NCI-H2107 treated with DMSO at 0.1 percent for 48 hours (cell line): ENCODE results near the gene ADAMTSL1.
"Not testable (repeated sequence)": the region's sequence is repeated elsewhere in the genome, so short reads cannot be mapped to it uniquely, and the experiment has no call there.

ENCODE experiments used
- DNase-seq: peaks from one replicate; lab custom pipeline; 2025; ENCODE audit not compliant: unreplicated experiment; lab: John Stamatoyannopoulos, UW

Gene ADAMTSL1

DNA sequence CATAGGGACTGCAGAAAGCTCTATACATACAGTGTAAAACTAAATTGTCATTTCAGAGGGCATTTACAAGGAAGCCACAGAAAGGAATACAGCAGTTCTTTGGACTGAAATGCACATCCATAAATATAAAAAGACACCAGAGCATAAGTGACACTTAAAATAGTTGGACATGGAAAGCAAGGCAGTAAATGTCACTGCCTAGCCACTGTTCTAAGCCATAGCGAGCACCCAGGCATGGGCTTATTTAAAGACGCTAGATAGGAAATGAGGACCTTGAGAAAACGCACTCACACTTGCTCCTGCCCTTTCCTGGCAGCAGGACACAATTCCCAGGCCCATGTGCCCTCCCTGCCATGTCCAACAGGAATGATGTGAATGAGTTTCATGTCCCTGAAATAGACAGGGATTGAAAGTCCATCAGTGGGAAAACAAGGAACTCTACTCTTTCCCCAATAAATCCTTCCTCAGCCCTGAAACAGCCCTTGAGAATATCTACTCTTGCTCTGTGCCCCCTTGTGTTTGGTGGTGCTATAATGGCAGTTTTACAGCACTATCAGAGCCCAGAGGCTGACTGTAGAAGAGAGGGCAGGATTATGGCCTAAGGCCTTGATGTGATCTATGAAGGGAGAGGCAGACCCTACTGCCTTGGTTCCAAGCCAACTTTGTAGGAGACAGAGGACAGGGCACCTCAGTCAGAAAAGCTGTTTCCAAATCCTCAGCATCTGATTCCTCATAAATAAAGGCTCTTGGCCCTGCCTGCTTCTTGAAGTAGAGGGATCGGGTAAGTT, 376.1 kb downstream of the ADAMTSL1 start:
- DNase-seq, result no peak

DNA sequence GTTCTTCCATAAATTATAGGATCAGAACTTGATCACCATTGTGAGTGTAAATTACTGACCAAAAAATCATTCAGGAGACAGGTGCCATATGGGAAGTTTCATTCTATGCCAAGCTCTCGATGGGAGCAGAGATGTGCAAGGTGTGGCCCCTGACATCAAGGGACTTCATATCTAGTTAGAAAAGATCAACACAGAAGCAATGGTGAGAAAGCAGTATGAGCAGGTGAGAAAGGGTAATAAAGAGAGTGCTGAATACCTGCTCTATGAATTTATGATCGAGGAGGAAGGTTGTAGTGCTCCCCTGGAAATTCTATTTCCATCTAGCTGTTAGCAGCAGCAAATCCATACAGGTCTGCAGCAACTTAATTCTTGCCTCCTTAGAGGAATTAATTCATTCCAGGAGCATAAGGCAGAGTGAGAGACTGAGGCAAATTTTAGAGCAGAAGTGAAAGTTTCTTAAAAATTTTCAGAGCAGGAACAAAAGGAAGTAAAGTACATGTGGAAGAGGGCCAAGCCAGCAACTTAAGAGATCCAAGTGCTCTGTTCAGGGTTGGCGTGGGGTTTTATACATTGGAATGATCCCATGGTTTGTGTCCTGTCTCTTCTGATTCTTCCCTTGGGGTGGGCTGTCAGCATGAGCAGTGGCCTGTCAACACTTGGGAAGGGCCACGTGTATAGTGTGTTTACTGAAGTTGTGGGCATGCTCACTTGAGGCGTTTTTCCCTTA, 377.3 kb downstream of the ADAMTSL1 start:
- DNase-seq, result no peak

DNA sequence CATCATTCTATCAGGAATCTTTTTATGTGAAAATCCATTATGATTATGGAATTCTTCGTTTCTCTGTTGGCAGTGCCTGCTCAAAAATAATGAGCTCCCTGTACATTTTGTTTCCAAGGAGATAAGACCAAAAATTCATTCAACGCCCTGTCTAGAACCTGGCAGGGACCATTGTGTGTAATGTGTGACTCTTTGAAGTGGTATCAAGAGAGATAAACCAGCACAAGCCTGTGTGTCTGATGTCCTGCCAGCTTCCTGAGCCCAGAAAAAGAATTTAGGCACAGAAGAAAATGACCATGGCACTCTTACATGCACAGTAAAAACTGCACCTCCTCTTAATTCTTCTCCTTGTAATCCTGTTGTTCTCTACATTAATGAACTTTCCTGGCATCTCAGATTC, 381.7 kb downstream of the ADAMTSL1 start:
- DNase-seq, result no peak

GRCh38 chr9:18857334-18857733, 383.4 kb downstream of the ADAMTSL1 start:
- no peak for DNase-seq

DNA sequence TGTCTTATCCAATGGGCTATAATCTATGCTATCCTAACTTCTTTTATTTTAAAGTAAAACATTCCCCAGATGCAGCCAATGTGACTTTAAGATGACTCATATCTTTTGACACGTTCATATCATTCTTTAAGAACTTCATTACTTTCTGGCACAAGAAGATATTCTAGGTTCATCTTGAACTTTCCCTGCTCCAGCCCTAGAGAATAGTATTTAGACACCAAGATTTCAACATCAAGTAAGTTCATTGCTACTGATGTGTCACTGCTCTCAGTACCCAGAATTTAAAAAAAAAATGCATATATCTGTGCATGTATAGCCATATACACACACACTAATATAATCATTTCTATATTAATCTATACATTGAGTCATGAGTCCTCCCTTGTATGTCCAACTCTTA, 383.8 kb downstream of the ADAMTSL1 start:
- DNase-seq, result no peak

- DNase-seq, result no peak
These were observed 387.9 kb downstream of the ADAMTSL1 start for GRCh38 chr9:18861609-18862544.

DNA sequence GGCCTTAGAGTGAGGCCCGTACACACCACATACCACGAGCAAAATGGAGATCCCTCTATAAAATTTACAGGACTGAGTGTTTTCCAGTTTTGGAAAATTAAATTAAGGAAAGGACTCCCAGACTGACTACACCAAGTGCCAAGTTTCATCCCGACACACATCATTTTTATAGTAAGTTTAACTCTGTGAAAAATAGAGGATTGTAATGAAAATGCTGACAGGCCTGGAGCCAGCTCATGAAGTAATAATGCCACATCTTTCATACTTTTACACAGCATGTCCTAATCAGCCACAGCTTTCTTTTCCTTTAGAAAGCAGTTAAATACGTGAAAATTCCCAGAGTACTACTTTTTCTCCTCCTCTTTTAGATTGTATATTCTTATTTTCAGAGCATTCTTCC, 389.8 kb downstream of the ADAMTSL1 start:
- no peak for DNase-seq

DNA sequence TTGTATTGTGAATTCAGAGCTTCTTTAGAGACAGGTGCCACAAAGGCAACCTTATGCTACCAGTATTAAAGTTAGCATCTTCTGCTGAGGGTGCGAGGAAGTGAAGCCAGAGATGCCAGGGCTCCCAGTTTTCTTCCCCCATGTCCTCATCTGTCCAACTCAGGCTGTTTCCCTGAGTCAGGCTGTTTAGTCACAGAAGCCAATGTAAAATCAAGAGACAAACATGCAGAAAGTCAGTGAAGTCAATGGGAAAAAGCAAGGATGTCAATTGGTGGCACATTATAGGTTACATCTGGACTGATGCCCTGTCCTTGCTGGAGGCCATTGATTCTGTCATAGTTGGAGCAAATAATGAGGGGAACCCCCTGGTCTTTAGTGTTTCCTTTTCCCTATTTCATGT, 390.6 kb downstream of the ADAMTSL1 start:
- no peak for DNase-seq

GRCh38 chr9:18865542-18865941, 391.6 kb downstream of the ADAMTSL1 start:
- no peak for DNase-seq

GRCh38 chr9:18866121-18866831, 392.3 kb downstream of the ADAMTSL1 start:
- DNase-seq, result no peak

- no peak for DNase-seq
These were observed 395.8 kb downstream of the ADAMTSL1 start for GRCh38 chr9:18869725-18870124.

DNA sequence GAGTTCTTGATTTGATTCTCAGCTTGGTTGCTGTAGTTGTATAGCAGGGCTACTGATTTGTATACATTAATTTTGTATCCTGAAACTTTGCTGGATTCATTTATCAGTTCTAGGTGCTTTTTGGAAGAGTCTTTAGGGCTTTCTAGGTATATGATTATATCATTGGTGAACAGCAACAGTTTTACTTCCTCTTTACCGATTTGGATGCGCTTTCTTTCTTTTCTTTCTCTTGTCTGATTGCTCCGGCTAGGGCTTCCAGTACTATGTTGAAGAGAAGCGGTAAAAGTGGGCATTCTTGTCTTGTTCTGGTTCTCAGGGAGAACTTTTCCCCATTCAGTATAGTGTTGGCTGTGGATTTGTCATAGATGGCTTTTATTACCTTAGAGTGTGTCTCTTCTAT, 400.1 kb downstream of the ADAMTSL1 start:
- DNase-seq, result no peak

- not testable (repeated sequence) for DNase-seq
These were observed 401.0 kb downstream of the ADAMTSL1 start for GRCh38 chr9:18874990-18875389.

DNA sequence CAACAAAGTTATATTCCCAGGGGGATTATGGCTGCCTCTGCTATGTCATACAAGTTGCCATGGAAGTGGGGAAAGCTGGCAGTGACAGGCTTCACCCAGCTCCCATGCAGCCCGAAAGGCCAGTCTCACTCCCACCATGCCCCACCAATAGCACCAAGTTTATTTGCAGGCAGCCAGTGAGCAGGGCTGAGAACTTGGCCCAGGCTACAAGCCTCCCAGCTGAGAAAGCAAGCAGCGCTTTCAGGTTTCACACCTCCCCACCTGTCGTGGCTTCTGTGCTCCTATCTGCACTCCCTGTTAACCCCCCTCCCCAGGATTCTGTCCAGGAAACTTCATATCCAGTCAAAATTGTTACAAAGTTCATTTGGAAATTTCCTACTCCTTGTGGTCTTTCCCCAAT, 404.0 kb downstream of the ADAMTSL1 start:
- DNase-seq, result no peak

GRCh38 chr9:18881758-18882157, 407.8 kb downstream of the ADAMTSL1 start:
- no peak for DNase-seq

DNA sequence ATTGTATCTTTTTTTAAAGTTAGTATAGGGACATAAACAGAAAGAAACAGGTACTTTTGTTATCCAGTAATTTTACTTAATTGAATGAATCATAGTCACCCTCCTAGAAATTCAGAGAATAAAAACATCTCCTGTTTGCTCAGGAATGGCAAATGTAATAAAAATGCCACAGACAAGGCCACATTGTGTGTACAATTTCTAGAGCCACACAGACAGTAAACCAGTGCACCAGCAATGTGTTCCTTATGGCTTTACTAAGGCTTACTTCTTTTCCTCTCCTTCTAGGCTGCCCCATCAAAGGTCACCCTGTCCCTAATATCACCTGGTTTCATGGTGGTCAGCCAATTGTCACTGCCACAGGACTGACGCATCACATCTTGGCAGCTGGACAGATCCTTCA, 413.6 kb downstream of the ADAMTSL1 start:
- DNase-seq, result no peak

DNA sequence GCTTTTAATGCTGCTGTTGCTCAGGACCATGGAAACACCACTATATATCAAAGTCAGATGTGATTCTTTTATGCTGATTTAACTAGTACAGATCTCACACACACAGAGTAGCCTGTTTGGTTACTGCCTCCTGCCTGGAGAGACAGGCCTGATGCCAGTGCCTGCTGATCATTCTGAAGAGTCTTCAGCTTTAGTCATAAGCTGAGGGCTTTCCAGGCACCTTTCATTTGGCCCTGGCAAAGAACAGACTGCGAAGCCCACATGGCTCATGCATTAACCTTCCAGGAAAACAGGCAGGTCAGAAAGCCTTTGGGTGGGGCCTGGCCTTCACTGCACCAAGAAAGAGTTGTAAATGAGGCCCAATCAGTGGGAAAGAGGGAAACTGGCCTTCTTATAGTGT, 414.3 kb downstream of the ADAMTSL1 start:
- no peak for DNase-seq

GRCh38 chr9:18889550-18889949, 415.6 kb downstream of the ADAMTSL1 start:
- DNase-seq, result no peak

DNA sequence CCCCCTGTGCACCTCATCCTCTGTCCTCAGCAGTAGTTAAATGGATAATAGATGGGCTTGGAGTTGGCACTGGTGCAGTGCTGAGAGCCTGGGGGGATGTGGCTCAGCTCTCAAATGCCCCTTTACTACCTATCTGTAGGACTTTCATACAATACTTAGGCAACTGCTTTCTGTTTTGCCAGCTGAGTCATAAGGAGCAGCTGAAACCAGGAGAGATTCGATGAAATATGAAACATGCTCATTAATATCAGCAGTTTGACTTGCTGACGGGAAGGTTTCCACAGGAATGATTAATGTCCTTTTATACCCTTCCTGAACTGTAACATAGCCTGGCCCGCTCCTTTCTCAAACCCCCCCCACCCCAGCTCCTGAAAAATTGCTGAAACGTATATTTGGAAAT, 416.4 kb downstream of the ADAMTSL1 start:
- DNase-seq, result peak; percentile 9

DNA sequence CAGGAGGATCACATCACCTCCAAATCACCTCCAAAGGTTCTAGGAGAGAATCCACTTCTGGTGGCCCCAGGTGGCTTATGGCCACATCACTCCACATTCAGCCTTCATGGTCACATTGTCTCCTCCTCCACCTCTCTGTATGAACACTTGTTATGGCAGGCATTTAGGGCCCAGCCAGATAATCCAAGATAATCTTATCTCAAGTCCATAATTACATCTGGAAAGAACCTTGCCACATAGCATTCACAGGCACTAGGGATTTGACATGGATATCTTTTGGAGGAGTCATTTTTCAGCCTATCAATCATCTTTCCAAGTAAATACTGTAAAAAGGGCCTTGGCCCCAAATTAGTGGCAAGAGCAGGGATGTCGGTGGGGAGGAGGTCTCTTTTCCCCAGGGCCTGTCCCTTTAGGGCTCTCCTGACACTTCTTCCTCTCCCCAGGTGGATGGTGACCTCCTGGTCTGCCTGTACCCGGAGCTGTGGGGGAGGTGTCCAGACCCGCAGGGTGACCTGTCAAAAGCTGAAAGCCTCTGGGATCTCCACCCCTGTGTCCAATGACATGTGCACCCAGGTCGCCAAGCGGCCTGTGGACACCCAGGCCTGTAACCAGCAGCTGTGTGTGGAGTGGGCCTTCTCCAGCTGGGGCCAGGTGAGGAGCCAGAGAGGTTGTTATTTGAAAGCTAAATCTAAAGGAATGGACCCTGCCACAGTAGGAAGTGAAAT, 418.2 kb downstream of the ADAMTSL1 start:
- DNase-seq, result no peak
